Liver (tissue), 9 donors: ENCODE results near the gene CD164. TPM values are rescaled to one million over a fixed set of nuclear protein-coding genes. Genes with fewer than 3 reads are reported as not detected.

ENCODE experiments used
- DNase-seq: peaks from one replicate; pipeline ENCODE4 v3.0.0-alpha.2; 2017; ENCODE audit warnings: low spot score
- H3K27ac ChIP-seq, 2 donors: one replicate each; pipeline ENCODE4 v1.7.0; 2013; ENCODE audit warnings: inconsistent platforms in 2 of 2, low read length in 2 of 2, control low read depth in 1 of 2, low read depth in 1 of 2, mild to moderate bottlenecking in 1 of 2
- H3K27me3 ChIP-seq, 4 donors: one replicate each; pipeline versions ENCODE4 v1.6.1 to v1.7.0; 2013; ENCODE audit warnings: low read length in 3 of 4, inconsistent platforms in 1 of 4, mild to moderate bottlenecking in 1 of 4, moderate library complexity in 1 of 4; ENCODE audit not compliant: control insufficient read depth in 4 of 4, insufficient read depth in 4 of 4
- H3K36me3 ChIP-seq, 4 donors: one replicate each; pipeline versions ENCODE4 v1.6.1 to v1.7.0; 2013; ENCODE audit warnings: low read length in 3 of 4, mild to moderate bottlenecking in 3 of 4, low read depth in 1 of 4, moderate library complexity in 1 of 4; ENCODE audit not compliant: control insufficient read depth in 4 of 4, insufficient read depth in 3 of 4
- H3K4me1 ChIP-seq, 4 donors: one replicate each; pipeline versions ENCODE4 v1.6.1 to v1.7.0; 2013; ENCODE audit warnings: low read length in 3 of 4, mild to moderate bottlenecking in 3 of 4, moderate library complexity in 1 of 4; ENCODE audit not compliant: control insufficient read depth in 4 of 4, insufficient read depth in 4 of 4
- H3K4me3 ChIP-seq, 3 donors: one replicate each; pipeline versions ENCODE4 v1.6.1 to v1.7.0; 2013; ENCODE audit warnings: low read length in 3 of 3, control low read depth in 1 of 3, low read depth in 1 of 3, mild to moderate bottlenecking in 1 of 3
- H3K9ac ChIP-seq, 2 donors: one replicate each; pipeline ENCODE4 v1.7.0; 2013; ENCODE audit warnings: low read length in 2 of 2, mild to moderate bottlenecking in 2 of 2, moderate library complexity in 2 of 2, control low read depth in 1 of 2, low read depth in 1 of 2
- H3K9me3 ChIP-seq, 4 donors: one replicate each; pipeline versions ENCODE4 v1.6.1 to v1.7.0; 2013; ENCODE audit warnings: low read length in 3 of 4; ENCODE audit not compliant: control insufficient read depth in 4 of 4
- ATF3 ChIP-seq: IDR thresholded peaks from 2 replicates; pipeline ENCODE4 v1.6.1; 2016; ENCODE audit warnings: antibody characterized with exemption
- EGR1 ChIP-seq, 2 donors: IDR thresholded peaks; 2 replicates each; pipeline ENCODE4 v1.6.1; 2016 to 2018; ENCODE audit warnings: antibody characterized with exemption in 2 of 2, low read depth in 2 of 2
- GABPA ChIP-seq, 2 donors: IDR thresholded peaks in 1 of 2; conservative IDR thresholded peaks in 1 of 2; 2 replicates each; pipeline ENCODE4 v1.6.1; 2016; ENCODE audit warnings: antibody characterized with exemption in 2 of 2, mild to moderate bottlenecking in 1 of 2, moderate library complexity in 1 of 2
- HNF4A ChIP-seq, 2 donors: conservative IDR thresholded peaks; 2 replicates each; pipeline ENCODE4 v1.6.1; 2016; ENCODE audit warnings: antibody characterized with exemption in 2 of 2, mild to moderate bottlenecking in 2 of 2
- HNF4G ChIP-seq: IDR thresholded peaks from 2 replicates; pipeline ENCODE4 v1.6.1; 2016; ENCODE audit warnings: antibody characterized with exemption
- JUND ChIP-seq, 2 donors: IDR thresholded peaks; 2 replicates each; pipeline ENCODE4 v1.6.1; 2016; ENCODE audit warnings: antibody characterized with exemption in 2 of 2
- MAX ChIP-seq: IDR thresholded peaks from 2 replicates; pipeline ENCODE4 v1.6.1; 2016; ENCODE audit warnings: antibody characterized with exemption
- NR2F2 ChIP-seq: IDR thresholded peaks from 2 replicates; pipeline ENCODE4 v1.6.1; 2016; ENCODE audit warnings: antibody characterized with exemption
- RAD21 ChIP-seq, 2 donors: IDR thresholded peaks; 2 replicates each; pipeline ENCODE4 v1.6.1; 2016; ENCODE audit warnings: antibody characterized with exemption in 2 of 2, mild to moderate bottlenecking in 2 of 2
- REST ChIP-seq: IDR thresholded peaks from 2 replicates; pipeline ENCODE4 v1.6.1; 2016; ENCODE audit warnings: antibody characterized with exemption, mild to moderate bottlenecking
- RXRA ChIP-seq, 2 donors: IDR thresholded peaks; 2 replicates each; pipeline ENCODE4 v1.6.1; 2017 to 2018; ENCODE audit warnings: antibody characterized with exemption in 2 of 2, mild to moderate bottlenecking in 1 of 2
- SP1 ChIP-seq: IDR thresholded peaks from 2 replicates; pipeline ENCODE4 v1.6.1; 2018; ENCODE audit warnings: antibody characterized with exemption, mild to moderate bottlenecking
- TAF1 ChIP-seq: conservative IDR thresholded peaks from 2 replicates; pipeline ENCODE4 v1.6.1; 2016; ENCODE audit warnings: antibody characterized with exemption, mild to moderate bottlenecking
- YY1 ChIP-seq: IDR thresholded peaks from 2 replicates; pipeline ENCODE4 v1.6.1; 2016; ENCODE audit warnings: antibody characterized with exemption, mild to moderate bottlenecking
- ZBTB33 ChIP-seq: IDR thresholded peaks from 2 replicates; pipeline ENCODE4 v1.6.1; 2016; ENCODE audit warnings: antibody characterized with exemption
- WGBS: extraction: QIAGEN DNeasy Blood & Tissue Kit; methylation state at CpG from one replicate; pipeline ENCODE4 v1.1.7; 2013; 5-methylcytosine and 5-hydroxymethylcytosine counted together
- polyA plus RNA-seq, 2 donors: library from polyadenylated mRNA; stranded (reverse) in 1 of 2; unstranded in 1 of 2; fragments of 200-250 nt in 1 of 2; fragments of >200 nt in 1 of 2; fragmentation: Nextera tagmentation in 1 of 2; extraction: Ambion mirVana in 1 of 2; gene quantifications; one replicate each; pipeline versions ENCODE4 v1.2.1 to v1.2.3, GENCODE V29; 2013 to 2015
- total RNA-seq, 2 donors: library from RNA; depleted of rRNA; stranded (reverse); fragments of >200 nt; gene quantifications; one replicate each; pipeline ENCODE4 v1.2.3, GENCODE V29; 2014
- donor health status: healthy.
- donor health status: healthy.
- donor health status: healthy.
- donor health status: healthy.
- donor health status: healthy.

CD164 gene
- total and polyA plus RNA-seq, 4 donors: 84.5 to 218 (median 132) TPM

GRCh38 chr6:109351231-109352130 lies 30.8 kb downstream of the CD164 start:
- peaks cover 4 to 12% (median 6%) of the 10 kb centered on the region in 4 donors for H3K4me1 ChIP-seq
- TF ChIP-seq MAX (no peak), TAF1 (no peak), GABPA (IDR thresholded peaks at IDR 0.05 in 1 of 2, conservative IDR thresholded peaks at IDR 0.05 in 1 of 2) (no peak), ZBTB33 (no peak), RXRA (IDR thresholded peaks at IDR 0.05) (no peak), EGR1 (IDR thresholded peaks at IDR 0.05; ENCODE audit: low read depth in 2 of 2) (no peak), HNF4A (conservative IDR thresholded peaks at IDR 0.05) (no peak), SP1 (no peak), NR2F2 (no peak), YY1 (no peak), JUND (IDR thresholded peaks at IDR 0.05) (no peak), RAD21 (IDR thresholded peaks at IDR 0.05) (no peak), HNF4G (no peak), ATF3 (no peak)
- no peak for DNase-seq
- H3K36me3 ChIP-seq: peaks cover 0 to 14% (median 2%) of the 10 kb centered on the region in 4 donors
- H3K27ac ChIP-seq: no peak overlapping the region
- peaks cover 0 to 7% (median 0%) of the 10 kb centered on the region in 4 donors for H3K9me3 ChIP-seq
- no peak overlapping the region for H3K9ac ChIP-seq
- H3K4me3 ChIP-seq: no peak overlapping the region
- 94% methylated on average over 5 of the region's 5 CpGs for WGBS
- H3K27me3 ChIP-seq: no peaks in the 10 kb centered on the region

- H3K9me3 ChIP-seq: no peaks in the 10 kb centered on the region
- peaks cover 4 to 12% (median 6%) of the 10 kb centered on the region in 4 donors for H3K4me1 ChIP-seq
- H3K27ac ChIP-seq: no peak overlapping the region
- no peak for DNase-seq
- H3K9ac ChIP-seq: no peak overlapping the region
- no peak overlapping the region for H3K4me3 ChIP-seq
- H3K27me3 ChIP-seq: no peaks in the 10 kb centered on the region
- 41% methylated on average over 3 of the region's 3 CpGs for WGBS
- TF ChIP-seq JUND (IDR thresholded peaks at IDR 0.05): no peak
- peak in 1 of 2 donors; percentile 54 for TF ChIP-seq RAD21 (IDR thresholded peaks at IDR 0.05)
- TF ChIP-seq REST: no peak
- peak; percentile 13 for TF ChIP-seq MAX
- H3K36me3 ChIP-seq: peaks cover 0 to 4% (median 1%) of the 10 kb centered on the region in 4 donors
Observed at GRCh38 chr6:109349419-109349987, 32.8 kb downstream of the CD164 start.
